Measurements from ENCODE around the gene ETNK1. TPM values are rescaled to one million over a fixed set of nuclear protein-coding genes. Genes with fewer than 3 reads are reported as not detected.

Gene ETNK1
- total RNA-seq, 1 donor from 2014 or later: 118 TPM

- Mint-ChIP-seq H3K27ac (ENCODE audit: unreplicated experiment) (no peak overlapping the region), H3K27me3 (ENCODE audit: unreplicated experiment) (no peaks in the 10 kb centered on the region), H3K36me3 (ENCODE audit: unreplicated experiment) (no peaks in the 10 kb centered on the region), H3K4me1 (ENCODE audit: low read depth, unreplicated experiment) (no peaks in the 10 kb centered on the region), H3K9me3 (ENCODE audit: unreplicated experiment) (peaks cover under 1% of the 10 kb centered on the region), H3K4me3 (ENCODE audit: unreplicated experiment) (no peak overlapping the region)
- TF ChIP-seq CTCF (IDR thresholded peaks at IDR 0.05; ENCODE audit: partially characterized antibody, unreplicated experiment): no peak
- no peak for DNase-seq
Observed at GRCh38 chr12:22738945-22739344, 114.0 kb downstream of the ETNK1 start.

Other genes starting within 250 kb of the ETNK1 start
- gene C2CD5, start 80.6 kb upstream of the ETNK1 start, total RNA-seq (ENCODE audit: unreplicated experiment): 104 TPM

All from glutamatergic neuron (in vitro differentiated cells).